HG03045 (cell line): ENCODE results near the gene ELMO3.

Experiments used
- ATAC-seq: cut with Tn5 transposase; IDR thresholded peaks from one replicate; pipeline ENCODE4 v1.9.1; 2021; ENCODE audit warnings: mild to moderate bottlenecking, moderate library complexity; ENCODE audit not compliant: unreplicated experiment

Gene ELMO3

DNA sequence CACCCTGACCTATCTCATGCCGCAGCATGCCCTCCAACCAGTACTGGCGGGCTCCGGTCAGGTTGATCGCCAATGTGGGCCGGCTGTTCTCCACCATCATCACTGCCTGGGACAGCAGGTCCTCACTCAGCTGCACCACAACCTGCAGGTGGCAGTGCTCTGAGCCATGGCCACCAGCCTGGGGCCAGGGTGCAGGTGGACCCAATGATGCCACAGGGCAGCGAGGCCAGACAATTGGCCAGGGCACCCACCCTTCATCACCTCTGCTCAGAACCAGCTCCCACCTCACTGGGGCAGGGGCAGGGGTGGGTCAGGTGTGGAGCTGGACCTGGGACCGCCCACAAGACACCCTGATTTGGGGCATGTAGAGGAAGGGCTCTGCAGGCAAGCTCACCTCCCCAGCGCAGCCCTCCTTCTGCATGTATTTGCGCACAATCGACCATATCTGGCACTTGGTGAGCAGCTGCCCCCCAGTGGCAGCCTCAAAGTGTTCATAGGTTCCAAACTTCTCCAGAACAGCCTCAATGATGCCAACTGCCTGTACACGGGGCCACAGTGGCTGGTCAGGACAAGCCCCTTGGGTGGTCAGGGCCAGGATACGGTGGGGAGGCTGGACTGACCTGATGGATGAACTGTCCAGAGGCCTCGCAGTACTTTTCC is 19.4 kb upstream of the ELMO3 start:
- ATAC-seq = no peak

DNA sequence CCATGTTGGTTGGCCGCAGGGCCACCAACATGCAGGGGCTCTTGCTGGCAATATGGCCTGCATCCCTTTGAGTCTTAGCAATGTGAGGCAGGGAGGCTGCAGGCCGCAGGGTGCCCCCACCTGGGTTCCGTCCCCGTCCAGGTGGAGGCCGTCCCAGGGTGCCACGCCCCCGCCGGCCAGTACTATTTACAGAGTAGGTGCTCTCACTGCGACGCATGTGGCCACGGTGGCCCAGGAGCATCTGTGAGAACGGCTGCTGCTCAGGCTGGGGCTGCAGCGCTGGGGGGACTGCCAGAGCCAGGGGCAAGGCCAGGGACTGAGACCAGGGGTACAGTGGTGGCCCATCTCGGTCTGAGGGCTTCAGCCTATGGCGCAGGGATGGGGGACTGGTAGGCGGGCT is 18.8 kb upstream of the ELMO3 start:
- ATAC-seq = no peak

DNA sequence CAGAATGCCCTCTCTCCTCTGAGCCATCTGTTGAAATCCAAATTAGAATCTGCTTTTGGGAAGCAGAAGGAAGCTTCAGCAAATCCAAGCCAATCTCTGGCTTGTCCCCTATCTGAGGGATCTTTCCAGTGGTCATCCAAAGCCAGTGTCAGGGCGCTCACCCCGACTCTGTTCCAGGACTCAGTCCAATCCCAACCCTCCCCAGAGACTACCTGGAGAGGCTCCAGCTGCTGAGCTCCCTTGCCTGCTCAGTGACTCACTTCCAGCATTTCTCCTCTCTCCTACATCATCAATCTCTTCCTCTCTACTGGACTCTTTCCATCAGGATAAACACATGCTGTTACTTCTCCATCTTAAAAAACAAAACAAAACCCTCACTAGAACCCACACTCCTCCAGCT is 17.6 kb upstream of the ELMO3 start:
- no peak for ATAC-seq

DNA sequence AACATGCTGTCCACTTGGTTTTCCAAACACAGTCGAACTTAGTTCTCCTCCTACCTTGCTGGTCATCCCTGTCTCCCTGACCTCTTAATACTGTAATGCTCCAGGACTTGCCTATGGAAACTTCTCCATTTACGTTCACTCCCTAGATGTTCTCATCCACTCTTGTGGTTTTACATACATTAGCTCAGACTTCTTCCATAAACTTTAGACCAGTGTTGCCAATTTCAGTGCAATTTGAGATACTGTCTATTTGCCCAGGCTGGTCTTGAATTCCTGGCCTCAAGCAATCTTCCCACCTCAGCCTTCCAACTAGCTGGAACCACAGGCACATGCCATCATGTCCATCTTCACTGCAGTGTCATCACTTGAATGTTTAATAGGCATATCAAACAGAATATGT is 16.6 kb upstream of the ELMO3 start:
- no peak for ATAC-seq

DNA sequence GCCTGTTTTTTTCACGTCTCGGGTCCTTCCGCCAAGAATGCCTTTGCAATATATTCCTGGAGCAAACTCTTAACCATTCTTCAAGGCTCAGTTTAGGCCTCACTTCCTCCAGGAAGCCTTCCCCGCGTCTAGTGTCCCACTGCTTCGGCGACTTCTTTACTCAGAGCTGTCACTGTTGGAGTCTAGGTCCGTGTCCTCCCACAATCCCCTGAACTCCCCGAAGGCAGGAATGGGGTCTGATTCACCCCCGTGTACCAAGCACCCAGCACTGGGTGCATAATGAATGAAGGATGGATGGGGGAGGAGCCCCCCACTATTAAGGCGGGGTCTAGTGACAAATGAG is 15.7 kb upstream of the ELMO3 start:
- ATAC-seq = no peak

DNA sequence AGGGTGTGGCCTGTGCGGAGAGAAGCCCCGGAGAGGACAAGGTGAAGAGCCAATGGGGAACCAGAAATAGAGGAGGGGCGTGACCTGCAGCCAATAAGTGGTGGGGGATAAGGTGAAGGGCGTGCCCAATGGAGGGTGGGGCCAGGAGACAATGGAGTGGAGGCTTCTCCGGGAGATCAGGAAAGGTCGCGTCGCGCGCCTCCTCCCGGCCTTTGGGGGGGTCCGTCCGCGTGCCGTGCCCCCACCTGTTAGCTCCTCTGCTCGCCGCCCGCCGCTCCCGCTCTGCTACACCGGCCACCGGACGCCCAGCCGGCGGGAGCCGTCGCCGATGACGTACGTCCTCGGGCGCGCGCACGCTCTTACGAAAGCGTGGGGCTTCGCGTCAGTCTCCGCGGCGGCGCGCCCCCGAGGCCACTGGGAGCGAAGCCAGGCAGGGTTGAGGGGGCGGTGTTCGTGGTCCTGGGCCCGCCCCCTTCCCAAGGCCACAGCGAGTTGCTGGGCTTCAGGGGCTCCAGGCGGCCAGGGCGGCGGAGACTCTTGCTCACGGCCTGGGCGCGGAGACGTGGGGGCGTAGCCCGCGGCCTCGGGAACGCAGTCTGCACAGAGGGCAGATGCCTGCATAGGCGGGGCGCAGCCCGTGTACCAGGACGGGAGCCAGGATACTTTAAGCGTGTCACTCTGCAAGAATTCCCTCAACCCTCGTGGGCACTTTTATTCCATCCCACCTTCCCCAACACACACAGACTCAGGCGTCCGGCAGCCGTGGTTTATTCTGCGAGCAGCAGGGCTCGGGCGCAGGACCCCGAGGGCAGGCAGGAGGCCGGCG is 15.1 kb upstream of the ELMO3 start, which contains the start of gene MATCAP1:
MATCAP1 (minus strand) TSS at position 337 of the 826 bp plus-strand sequence. CDS start 3,353 bp downstream, outside the sequence.
- peak; percentile 90 for ATAC-seq

GRCh38 chr16:67184453-67184994 is 14.4 kb upstream of the ELMO3 start:
- no peak for ATAC-seq

DNA sequence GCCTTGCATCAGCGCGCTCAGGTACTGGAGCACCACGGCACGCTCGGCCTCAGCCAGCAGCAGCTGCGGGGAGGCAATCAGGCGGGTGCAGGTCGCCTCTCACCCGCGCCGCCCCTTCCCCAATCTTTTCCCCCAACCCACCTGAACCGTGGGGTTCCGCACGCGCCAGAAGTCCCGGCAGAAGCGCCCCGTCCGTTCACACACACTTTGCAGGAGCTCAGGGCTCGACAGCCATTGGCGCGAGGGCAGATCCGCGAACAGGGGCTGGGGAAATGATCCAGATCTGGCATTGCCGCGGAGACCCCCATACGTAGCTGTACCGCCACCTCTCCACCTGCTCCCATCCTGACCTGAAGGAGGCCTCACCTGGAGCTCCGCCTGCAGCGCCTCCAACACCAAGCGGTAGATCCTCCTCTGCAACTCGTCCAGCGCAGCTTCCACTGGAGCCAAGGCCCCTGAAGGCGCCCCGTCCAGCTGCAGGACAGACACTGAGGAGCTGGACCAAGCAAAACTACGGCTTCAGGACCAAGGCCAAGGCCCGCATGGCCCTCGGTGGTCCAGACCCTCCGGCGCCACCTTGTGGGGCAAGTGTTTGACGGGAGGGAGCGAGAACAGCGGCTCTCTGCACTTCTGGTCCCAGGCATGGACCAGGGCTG is 13.8 kb upstream of the ELMO3 start:
- no peak for ATAC-seq

- no peak for ATAC-seq
Measured at GRCh38 chr16:67185651-67186134, 13.2 kb upstream of the ELMO3 start.

GRCh38 chr16:67186550-67186950 is 12.4 kb upstream of the ELMO3 start:
- ATAC-seq = no peak

- no peak for ATAC-seq
Measured at GRCh38 chr16:67187175-67187890, 11.6 kb upstream of the ELMO3 start.

- no peak for ATAC-seq
Measured at GRCh38 chr16:67188323-67188722, 10.6 kb upstream of the ELMO3 start.

GRCh38 chr16:67188798-67189197 is 10.1 kb upstream of the ELMO3 start:
- ATAC-seq = no peak

- ATAC-seq = no peak
Measured at GRCh38 chr16:67190041-67190440, 8.9 kb upstream of the ELMO3 start, which contains the start of gene EXOC3L1. EXOC3L1 (minus strand) TSS chr16:67190136; CDS start chr16:67189676, 460 bp downstream.

- ATAC-seq = no peak
Measured at GRCh38 chr16:67190448-67191399, 8.2 kb upstream of the ELMO3 start.

DNA sequence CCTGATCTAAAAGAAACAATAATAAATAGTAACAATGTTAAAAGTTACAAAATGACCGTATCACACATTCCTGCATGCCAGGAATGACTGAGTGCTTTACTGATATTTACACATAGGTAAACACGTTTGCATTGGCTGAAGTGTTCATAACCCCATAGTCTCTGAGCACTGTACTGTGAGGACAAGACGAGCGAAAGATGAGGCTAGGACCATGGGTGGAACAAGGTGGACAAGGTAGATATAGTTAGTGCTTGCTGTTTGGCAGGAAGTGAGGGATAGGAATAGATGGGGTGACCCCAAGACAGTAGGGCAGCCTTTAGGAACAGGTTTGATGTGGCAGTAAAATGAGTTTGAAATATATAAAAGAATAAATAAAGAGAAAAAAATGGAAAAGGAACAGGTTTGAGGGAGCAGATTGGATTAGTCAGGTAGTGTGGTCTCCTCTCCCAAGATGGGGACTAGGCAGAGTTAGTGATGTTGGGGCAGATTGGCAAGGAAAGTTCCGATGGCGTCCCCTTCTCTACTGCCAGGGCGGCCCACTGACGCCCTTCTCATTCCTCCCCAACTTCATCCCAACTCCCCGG is 7.4 kb upstream of the ELMO3 start:
- ATAC-seq = no peak

DNA sequence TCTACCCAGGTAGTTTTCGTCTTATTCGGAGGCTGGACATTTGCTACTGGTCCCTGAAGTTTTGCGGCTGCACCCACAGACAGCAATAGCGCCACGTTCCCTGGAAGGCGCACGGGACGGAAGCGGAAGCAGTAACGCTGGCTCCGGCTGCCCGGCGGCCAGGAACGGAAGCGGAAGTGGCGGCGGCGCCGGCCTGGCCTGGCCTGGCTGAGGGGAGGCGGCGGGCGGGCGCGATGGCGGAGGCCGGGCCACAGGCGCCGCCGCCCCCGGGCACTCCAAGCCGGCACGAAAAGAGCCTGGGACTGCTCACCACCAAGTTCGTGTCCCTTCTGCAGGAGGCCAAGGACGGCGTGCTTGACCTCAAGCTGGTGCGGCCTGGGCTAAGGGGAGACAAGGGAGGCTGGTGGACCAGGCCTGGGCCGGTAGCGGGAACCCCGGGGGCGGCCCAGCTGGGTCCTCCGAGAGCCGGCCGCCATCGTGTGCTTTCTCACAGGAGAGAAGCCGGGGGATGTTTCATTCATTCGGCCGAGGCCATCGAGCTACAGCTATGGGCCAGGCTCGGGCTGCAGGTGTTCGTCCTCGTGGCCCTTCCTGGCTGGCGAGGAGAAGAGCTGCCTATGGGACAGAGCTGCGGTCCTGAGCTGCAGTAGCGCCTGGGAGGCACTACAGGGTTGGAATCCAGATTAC is 6.8 kb upstream of the ELMO3 start, which contains the start of gene E2F4:
E2F4 (plus strand) TSS at position 161 of the 687 bp plus-strand sequence; CDS start at position 234, 73 bp downstream.
- ATAC-seq = peak; percentile 83

DNA sequence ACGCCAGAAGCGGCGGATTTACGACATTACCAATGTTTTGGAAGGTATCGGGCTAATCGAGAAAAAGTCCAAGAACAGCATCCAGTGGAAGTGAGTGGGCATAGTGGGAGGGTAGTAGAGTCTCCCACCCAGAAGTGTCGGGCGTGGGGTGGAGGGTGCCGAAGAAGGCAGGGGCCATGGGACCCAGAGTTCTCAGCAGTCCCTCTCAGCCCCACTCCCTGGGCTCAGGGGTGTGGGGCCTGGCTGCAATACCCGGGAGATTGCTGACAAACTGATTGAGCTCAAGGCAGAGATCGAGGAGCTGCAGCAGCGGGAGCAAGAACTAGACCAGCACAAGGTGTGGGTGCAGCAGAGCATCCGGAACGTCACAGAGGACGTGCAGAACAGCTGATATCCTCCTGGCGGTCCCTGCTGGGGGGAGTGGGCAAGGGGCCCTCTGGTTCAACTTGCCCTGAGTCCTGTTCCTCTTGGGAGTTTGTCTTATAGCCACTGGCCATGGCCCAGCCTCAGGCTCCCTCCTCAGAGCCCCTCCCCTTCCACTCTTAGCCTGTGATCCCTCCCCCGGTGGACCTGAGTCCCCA is 6.1 kb upstream of the ELMO3 start:
- no peak for ATAC-seq
